Body of pancreas (tissue), 4 donors: ENCODE measurements around the gene PARS2. TPM values are rescaled to one million over a fixed set of nuclear protein-coding genes. Genes with fewer than 3 reads are reported as not detected.

Source experiments
- ATAC-seq: fragments of 150-250 bp; one replicate; pipeline ENCODE4 v1.9.1; 2016
- DNase-seq, 4 donors: peaks; one replicate each; pipeline ENCODE4 v3.0.0-alpha.2; 2019
- H3K27ac ChIP-seq, 4 donors: fragments of 200-600 bp; sonication (generic); 1 replicate in 3 of 4; 2 replicates in 1 of 4; pipeline versions ENCODE4 v1.5.1 to v1.6.1; 2016 to 2019; ENCODE audit warnings: mild to moderate bottlenecking in 1 of 4, mixed read lengths in 1 of 4, moderate library complexity in 1 of 4
- H3K27me3 ChIP-seq, 2 donors: fragments of 200-600 bp; sonication (generic); one replicate each; pipeline ENCODE4 v1.6.0; 2016; ENCODE audit warnings: mild to moderate bottlenecking in 1 of 2
- H3K36me3 ChIP-seq, 2 donors: fragments of 200-600 bp; sonication (generic); replicated peaks in 1 of 2; 2 replicates each; pipeline ENCODE4 v1.5.1; 2016; ENCODE audit warnings: low read depth in 2 of 2; ENCODE audit not compliant: insufficient read depth in 1 of 2
- H3K4me1 ChIP-seq: fragments of 200-600 bp; sonication (generic); one replicate; pipeline ENCODE4 v1.6.0; 2016
- H3K4me3 ChIP-seq, 2 donors: fragments of 200-600 bp; sonication (generic); 1 replicate in 1 of 2; 2 replicates in 1 of 2; pipeline ENCODE4 v1.5.1; 2016 to 2019
- H3K9me3 ChIP-seq, 3 donors: fragments of 200-600 bp; sonication (generic); 1 replicate in 2 of 3; 2 replicates in 1 of 3; pipeline ENCODE4 v1.5.1; 2016
- CTCF ChIP-seq, 7 experiments: fragments of 450-650 bp in 4 of 7; fragments of 200-600 bp in 3 of 7; sonication (generic) in 3 of 7; IDR thresholded peaks; one replicate each; pipeline ENCODE4 v1.5.1; 2016 to 2019; ENCODE audit warnings: antibody characterized with exemption in 7 of 7
- POLR2A ChIP-seq, 3 donors: fragments of 450-650 bp; IDR thresholded peaks; one replicate each; pipeline ENCODE4 v1.6.1; 2016; ENCODE audit warnings: antibody characterized with exemption in 3 of 3, mild to moderate bottlenecking in 2 of 3
- WGBS, 2 donors: methylation state at CpG; one replicate each; pipeline ENCODE4 v1.1.5; 2017; 5-methylcytosine and 5-hydroxymethylcytosine counted together
- intact Hi-C: fragments of 100-400 bp; cut with DNase I; formaldehyde crosslinking; loops from one replicate; pipeline ENCODE4 v1.15.1; 2023
- total RNA-seq, 2 donors: library from RNA; depleted of rRNA; stranded (reverse); fragments of >200 nt; gene quantifications; one replicate each; pipeline ENCODE4 v1.1.0, GENCODE V29; 2016

PARS2 gene
- total RNA-seq, 2 donors from 2014 or later = 0.66 to 2.3 TPM

- H3K36me3 ChIP-seq = peaks cover 0 to 7% of the 10 kb centered on the region in 2 donors
- no peak overlapping the region for H3K4me3 ChIP-seq
- H3K4me1 ChIP-seq = peaks cover under 1% of the 10 kb centered on the region
- WGBS, 2 donors = 92 to 97% methylated on average over 9 of the region's 9 CpGs
- intact Hi-C loops = no loop called here
- TF ChIP-seq POLR2A (IDR thresholded peaks at IDR 0.05) (no peak), CTCF (IDR thresholded peaks at IDR 0.05) (no peak)
- no peaks in the 10 kb centered on the region for H3K27me3 ChIP-seq
- no peak overlapping the region for H3K27ac ChIP-seq
- H3K9me3 ChIP-seq = no peaks in the 10 kb centered on the region
- DNase-seq (no peak), ATAC-seq (no peak)
Measured at GRCh38 chr1:54757833-54758232, 6.5 kb downstream of the PARS2 start.

- no peaks in the 10 kb centered on the region for H3K27me3 ChIP-seq
- ATAC-seq (no peak), DNase-seq (no peak)
- peaks cover 0 to 7% of the 10 kb centered on the region in 2 donors for H3K36me3 ChIP-seq
- 88 to 92% methylated on average over 12 to 22 of the region's 25 CpGs for WGBS, 2 donors
- no peaks in the 10 kb centered on the region for H3K9me3 ChIP-seq
- no peak overlapping the region for H3K4me3 ChIP-seq
- H3K4me1 ChIP-seq = no peaks in the 10 kb centered on the region
- no peak for TF ChIP-seq CTCF (IDR thresholded peaks at IDR 0.05)
- intact Hi-C loops = no loop called here
- no peak overlapping the region for H3K27ac ChIP-seq
Measured at GRCh38 chr1:54754486-54755285, 9.6 kb downstream of the PARS2 start.

- H3K36me3 ChIP-seq = peaks cover 0 to 7% of the 10 kb centered on the region in 2 donors
- intact Hi-C loops = no loop called here
- no peak overlapping the region for H3K27ac ChIP-seq
- TF ChIP-seq POLR2A (IDR thresholded peaks at IDR 0.05) (no peak), CTCF (IDR thresholded peaks at IDR 0.05) (no peak)
- ATAC-seq (no peak), DNase-seq (no peak)
- H3K9me3 ChIP-seq = no peaks in the 10 kb centered on the region
- no peaks in the 10 kb centered on the region for H3K27me3 ChIP-seq
- H3K4me3 ChIP-seq = no peak overlapping the region
- no peaks in the 10 kb centered on the region for H3K4me1 ChIP-seq
- WGBS, 2 donors = 94 to 98% methylated on average over 14 to 22 of the region's 22 CpGs
Measured at GRCh38 chr1:54754045-54754444, 10.3 kb downstream of the PARS2 start.

- H3K27me3 ChIP-seq = no peaks in the 10 kb centered on the region
- H3K9me3 ChIP-seq = no peaks in the 10 kb centered on the region
- 57 to 65% methylated on average over 4 of the region's 4 CpGs for WGBS, 2 donors
- H3K4me3 ChIP-seq = no peak overlapping the region
- H3K27ac ChIP-seq = no peak overlapping the region
- ATAC-seq (no peak), DNase-seq (no peak)
- intact Hi-C loops = no loop called here
- H3K36me3 ChIP-seq = no peaks in the 10 kb centered on the region
- no peak for TF ChIP-seq CTCF (IDR thresholded peaks at IDR 0.05)
- no peak for TF ChIP-seq POLR2A (IDR thresholded peaks at IDR 0.05)
- no peaks in the 10 kb centered on the region for H3K4me1 ChIP-seq
Measured at GRCh38 chr1:54751426-54751825, 12.9 kb downstream of the PARS2 start.

- intact Hi-C loops = no loop called here
- Histone ChIP-seq H3K27ac (no peak overlapping the region), H3K4me1 (no peaks in the 10 kb centered on the region), H3K9me3 (no peaks in the 10 kb centered on the region), H3K27me3 (no peaks in the 10 kb centered on the region), H3K36me3 (no peaks in the 10 kb centered on the region), H3K4me3 (no peak overlapping the region)
- ATAC-seq (no peak), DNase-seq (no peak)
- TF ChIP-seq POLR2A (IDR thresholded peaks at IDR 0.05) (no peak), CTCF (IDR thresholded peaks at IDR 0.05) (no peak)
- 72 to 75% methylated on average over 4 to 6 of the region's 6 CpGs for WGBS, 2 donors
Measured at GRCh38 chr1:54750596-54750995, 13.7 kb downstream of the PARS2 start.
